GM23338 (cell line): ENCODE results near the gene DRD4.

ENCODE experiments used
- EZH2 ChIP-seq: fragments of 200-600 bp; sonication (generic); IDR thresholded peaks from one replicate; pipeline ENCODE4 v1.8.0; 2017; ENCODE audit warnings: antibody characterized with exemption, mild to moderate bottlenecking, low read depth; ENCODE audit not compliant: unreplicated experiment
- EZH2phosphoT487 ChIP-seq: fragments of 200-600 bp; sonication (generic); IDR thresholded peaks from one replicate; pipeline ENCODE4 v1.8.1; 2018; ENCODE audit warnings: antibody characterized with exemption; ENCODE audit not compliant: unreplicated experiment
- JUNB ChIP-seq: IDR thresholded peaks from one replicate; pipeline ENCODE4 v1.6.1; 2016; ENCODE audit warnings: antibody characterized with exemption; ENCODE audit not compliant: unreplicated experiment
- POLR2AphosphoS5 ChIP-seq: IDR thresholded peaks from 2 replicates; pipeline ENCODE4 v1.6.1; 2016; ENCODE audit warnings: antibody characterized with exemption, low read depth
- ZNF114 ChIP-seq: fragments of 250-450 bp; sonication (Bioruptor Pico); IDR thresholded peaks from 2 replicates; pipeline ENCODE4 v1.5.0; 2020; ENCODE audit warnings: mild to moderate bottlenecking, moderate library complexity
- ZNF331 ChIP-seq: fragments of 250-450 bp; sonication (Bioruptor Pico); IDR thresholded peaks from 2 replicates; pipeline ENCODE4 v1.5.0; 2020; ENCODE audit warnings: low read depth, mild to moderate bottlenecking, moderate library complexity
- TF ChIP-seq, protein P1 (sequence below), 2 experiments: fragments of 200-600 bp in 1 of 2; sonication (generic) in 1 of 2; conservative IDR thresholded peaks; 2 replicates each; pipeline versions ENCODE4 v1.5.1 to v1.6.1; 2016 to 2017; ENCODE audit warnings: antibody characterized with exemption in 2 of 2, low read depth in 2 of 2, mild to moderate bottlenecking in 2 of 2, moderate library complexity in 1 of 2
- TF ChIP-seq, protein P2 (sequence below): IDR thresholded peaks from one replicate; pipeline ENCODE4 v1.6.1; 2018; ENCODE audit warnings: antibody characterized with exemption; ENCODE audit not compliant: unreplicated experiment
- TF ChIP-seq, protein P3 (sequence below): fragments of 250-450 bp; sonication (Bioruptor Pico); IDR thresholded peaks from 2 replicates; pipeline ENCODE4 v1.5.0; 2020; ENCODE audit warnings: mild to moderate bottlenecking, moderate library complexity

DNA sequence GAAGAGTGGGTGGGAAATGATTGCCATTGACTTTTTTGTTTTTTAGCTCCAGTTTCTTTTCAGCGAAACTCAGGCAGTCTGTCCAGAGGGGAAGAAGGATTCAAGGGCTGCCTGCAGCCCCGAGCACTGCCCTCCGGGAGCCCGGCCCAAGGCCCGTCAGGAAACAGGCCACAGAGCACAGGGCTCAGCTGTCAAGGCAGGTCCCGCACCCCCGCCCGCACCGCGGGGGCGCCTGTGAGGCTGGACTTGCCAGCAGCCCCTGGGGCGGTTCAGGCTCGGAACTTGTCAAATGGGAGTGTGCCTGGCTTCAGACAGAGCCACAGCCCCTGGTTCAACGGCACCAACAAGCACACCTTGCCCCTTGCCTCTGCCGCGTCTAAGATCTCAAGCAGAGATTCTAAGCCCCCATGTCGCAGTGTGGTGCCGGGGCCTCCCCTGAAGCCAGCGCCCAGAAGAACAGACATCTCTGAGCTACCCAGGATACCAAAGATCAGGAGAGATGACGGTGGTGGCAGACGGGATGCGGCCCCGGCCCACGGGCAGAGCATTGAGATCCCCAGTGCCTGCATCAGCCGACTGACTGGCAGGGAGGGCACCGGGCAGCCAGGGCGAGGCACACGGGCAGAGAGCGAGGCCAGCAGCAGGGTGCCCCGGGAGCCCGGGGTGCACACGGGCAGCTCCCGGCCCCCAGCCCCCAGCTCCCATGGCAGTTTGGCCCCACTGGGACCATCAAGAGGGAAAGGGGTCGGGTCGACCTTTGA, 29.9 kb upstream of the DRD4 start:
- TF ChIP-seq, protein P1, sequence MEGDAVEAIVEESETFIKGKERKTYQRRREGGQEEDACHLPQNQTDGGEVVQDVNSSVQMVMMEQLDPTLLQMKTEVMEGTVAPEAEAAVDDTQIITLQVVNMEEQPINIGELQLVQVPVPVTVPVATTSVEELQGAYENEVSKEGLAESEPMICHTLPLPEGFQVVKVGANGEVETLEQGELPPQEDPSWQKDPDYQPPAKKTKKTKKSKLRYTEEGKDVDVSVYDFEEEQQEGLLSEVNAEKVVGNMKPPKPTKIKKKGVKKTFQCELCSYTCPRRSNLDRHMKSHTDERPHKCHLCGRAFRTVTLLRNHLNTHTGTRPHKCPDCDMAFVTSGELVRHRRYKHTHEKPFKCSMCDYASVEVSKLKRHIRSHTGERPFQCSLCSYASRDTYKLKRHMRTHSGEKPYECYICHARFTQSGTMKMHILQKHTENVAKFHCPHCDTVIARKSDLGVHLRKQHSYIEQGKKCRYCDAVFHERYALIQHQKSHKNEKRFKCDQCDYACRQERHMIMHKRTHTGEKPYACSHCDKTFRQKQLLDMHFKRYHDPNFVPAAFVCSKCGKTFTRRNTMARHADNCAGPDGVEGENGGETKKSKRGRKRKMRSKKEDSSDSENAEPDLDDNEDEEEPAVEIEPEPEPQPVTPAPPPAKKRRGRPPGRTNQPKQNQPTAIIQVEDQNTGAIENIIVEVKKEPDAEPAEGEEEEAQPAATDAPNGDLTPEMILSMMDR (conservative IDR thresholded peaks at IDR 0.05; ENCODE audit: low read depth in 2 of 2) = no peak
- TF ChIP-seq, protein P2, sequence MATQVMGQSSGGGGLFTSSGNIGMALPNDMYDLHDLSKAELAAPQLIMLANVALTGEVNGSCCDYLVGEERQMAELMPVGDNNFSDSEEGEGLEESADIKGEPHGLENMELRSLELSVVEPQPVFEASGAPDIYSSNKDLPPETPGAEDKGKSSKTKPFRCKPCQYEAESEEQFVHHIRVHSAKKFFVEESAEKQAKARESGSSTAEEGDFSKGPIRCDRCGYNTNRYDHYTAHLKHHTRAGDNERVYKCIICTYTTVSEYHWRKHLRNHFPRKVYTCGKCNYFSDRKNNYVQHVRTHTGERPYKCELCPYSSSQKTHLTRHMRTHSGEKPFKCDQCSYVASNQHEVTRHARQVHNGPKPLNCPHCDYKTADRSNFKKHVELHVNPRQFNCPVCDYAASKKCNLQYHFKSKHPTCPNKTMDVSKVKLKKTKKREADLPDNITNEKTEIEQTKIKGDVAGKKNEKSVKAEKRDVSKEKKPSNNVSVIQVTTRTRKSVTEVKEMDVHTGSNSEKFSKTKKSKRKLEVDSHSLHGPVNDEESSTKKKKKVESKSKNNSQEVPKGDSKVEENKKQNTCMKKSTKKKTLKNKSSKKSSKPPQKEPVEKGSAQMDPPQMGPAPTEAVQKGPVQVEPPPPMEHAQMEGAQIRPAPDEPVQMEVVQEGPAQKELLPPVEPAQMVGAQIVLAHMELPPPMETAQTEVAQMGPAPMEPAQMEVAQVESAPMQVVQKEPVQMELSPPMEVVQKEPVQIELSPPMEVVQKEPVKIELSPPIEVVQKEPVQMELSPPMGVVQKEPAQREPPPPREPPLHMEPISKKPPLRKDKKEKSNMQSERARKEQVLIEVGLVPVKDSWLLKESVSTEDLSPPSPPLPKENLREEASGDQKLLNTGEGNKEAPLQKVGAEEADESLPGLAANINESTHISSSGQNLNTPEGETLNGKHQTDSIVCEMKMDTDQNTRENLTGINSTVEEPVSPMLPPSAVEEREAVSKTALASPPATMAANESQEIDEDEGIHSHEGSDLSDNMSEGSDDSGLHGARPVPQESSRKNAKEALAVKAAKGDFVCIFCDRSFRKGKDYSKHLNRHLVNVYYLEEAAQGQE = no peak
- TF ChIP-seq EZH2 (no peak), ZNF114 (CRISPR knock-in tag) (no peak), EZH2phosphoT487 (no peak), POLR2AphosphoS5 (no peak), ZNF331 (no peak), JUNB (no peak)
- TF ChIP-seq, protein P3, sequence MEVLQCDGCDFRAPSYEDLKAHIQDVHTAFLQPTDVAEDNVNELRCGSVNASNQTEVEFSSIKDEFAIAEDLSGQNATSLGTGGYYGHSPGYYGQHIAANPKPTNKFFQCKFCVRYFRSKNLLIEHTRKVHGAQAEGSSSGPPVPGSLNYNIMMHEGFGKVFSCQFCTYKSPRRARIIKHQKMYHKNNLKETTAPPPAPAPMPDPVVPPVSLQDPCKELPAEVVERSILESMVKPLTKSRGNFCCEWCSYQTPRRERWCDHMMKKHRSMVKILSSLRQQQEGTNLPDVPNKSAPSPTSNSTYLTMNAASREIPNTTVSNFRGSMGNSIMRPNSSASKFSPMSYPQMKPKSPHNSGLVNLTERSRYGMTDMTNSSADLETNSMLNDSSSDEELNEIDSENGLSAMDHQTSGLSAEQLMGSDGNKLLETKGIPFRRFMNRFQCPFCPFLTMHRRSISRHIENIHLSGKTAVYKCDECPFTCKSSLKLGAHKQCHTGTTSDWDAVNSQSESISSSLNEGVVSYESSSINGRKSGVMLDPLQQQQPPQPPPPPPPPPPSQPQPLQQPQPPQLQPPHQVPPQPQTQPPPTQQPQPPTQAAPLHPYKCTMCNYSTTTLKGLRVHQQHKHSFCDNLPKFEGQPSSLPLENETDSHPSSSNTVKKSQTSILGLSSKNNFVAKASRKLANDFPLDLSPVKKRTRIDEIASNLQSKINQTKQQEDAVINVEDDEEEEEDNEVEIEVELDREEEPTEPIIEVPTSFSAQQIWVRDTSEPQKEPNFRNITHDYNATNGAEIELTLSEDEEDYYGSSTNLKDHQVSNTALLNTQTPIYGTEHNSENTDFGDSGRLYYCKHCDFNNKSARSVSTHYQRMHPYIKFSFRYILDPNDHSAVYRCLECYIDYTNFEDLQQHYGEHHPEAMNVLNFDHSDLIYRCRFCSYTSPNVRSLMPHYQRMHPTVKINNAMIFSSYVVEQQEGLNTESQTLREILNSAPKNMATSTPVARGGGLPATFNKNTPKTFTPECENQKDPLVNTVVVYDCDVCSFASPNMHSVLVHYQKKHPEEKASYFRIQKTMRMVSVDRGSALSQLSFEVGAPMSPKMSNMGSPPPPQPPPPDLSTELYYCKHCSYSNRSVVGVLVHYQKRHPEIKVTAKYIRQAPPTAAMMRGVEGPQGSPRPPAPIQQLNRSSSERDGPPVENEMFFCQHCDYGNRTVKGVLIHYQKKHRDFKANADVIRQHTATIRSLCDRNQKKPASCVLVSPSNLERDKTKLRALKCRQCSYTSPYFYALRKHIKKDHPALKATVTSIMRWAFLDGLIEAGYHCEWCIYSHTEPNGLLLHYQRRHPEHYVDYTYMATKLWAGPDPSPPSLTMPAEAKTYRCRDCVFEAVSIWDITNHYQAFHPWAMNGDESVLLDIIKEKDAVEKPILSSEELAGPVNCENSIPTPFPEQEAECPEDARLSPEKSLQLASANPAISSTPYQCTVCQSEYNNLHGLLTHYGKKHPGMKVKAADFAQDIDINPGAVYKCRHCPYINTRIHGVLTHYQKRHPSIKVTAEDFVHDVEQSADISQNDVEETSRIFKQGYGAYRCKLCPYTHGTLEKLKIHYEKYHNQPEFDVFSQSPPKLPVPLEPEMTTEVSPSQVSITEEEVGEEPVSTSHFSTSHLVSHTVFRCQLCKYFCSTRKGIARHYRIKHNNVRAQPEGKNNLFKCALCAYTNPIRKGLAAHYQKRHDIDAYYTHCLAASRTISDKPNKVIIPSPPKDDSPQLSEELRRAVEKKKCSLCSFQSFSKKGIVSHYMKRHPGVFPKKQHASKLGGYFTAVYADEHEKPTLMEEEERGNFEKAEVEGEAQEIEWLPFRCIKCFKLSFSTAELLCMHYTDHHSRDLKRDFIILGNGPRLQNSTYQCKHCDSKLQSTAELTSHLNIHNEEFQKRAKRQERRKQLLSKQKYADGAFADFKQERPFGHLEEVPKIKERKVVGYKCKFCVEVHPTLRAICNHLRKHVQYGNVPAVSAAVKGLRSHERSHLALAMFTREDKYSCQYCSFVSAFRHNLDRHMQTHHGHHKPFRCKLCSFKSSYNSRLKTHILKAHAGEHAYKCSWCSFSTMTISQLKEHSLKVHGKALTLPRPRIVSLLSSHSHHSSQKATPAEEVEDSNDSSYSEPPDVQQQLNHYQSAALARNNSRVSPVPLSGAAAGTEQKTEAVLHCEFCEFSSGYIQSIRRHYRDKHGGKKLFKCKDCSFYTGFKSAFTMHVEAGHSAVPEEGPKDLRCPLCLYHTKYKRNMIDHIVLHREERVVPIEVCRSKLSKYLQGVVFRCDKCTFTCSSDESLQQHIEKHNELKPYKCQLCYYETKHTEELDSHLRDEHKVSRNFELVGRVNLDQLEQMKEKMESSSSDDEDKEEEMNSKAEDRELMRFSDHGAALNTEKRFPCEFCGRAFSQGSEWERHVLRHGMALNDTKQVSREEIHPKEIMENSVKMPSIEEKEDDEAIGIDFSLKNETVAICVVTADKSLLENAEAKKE (CRISPR knock-in tag) = no peak
